Measurements from ENCODE around the gene TPO. TPM values are rescaled to one million over a fixed set of nuclear protein-coding genes. Genes with fewer than 3 reads are reported as not detected.

Gene TPO
- total RNA-seq, 1 experiment from 2014 or later = not detected

DNA sequence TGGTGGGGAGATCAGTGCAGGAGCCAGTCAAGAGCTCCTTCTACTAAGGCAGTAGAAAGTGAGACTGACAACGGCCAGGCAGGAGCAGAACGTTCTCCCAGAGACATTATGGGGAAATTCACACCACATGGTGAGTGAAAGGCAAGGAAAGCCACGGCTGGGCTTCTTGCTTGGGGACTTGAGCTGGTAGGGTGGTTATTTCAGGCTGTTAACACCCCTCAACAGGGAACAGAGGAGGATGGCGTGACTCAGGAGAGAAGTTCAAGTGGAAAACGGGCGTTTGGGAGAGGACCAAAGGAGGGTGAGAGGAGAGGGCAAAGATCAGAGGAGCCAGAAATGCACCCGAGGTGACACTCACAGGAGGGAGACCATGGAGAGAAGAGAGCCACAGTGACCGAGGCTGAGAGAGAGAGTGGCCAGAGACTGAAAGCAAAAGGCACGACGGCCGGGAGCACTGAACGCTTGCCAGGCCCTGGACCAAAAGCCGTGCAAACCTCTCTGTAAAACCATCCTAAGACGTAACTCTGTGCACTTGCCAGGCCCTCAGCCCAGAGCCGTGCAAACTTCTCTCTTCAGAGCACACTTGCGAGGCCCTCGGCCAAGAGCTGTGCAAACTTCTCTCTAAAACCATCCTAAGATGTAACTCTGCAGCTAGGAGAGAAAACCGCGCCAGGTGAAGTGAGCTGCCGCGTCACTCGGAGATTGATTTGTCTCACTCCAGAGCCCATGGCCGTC, 7.7 kb downstream of the TPO start:
- H3K4me1 ChIP-seq (ENCODE audit: control insufficient read depth, insufficient read depth, low read length) = no peaks in the 10 kb centered on the region
- in situ Hi-C loops (cut with HindIII; ENCODE audit: low pct_unique_long_range_greater_than_20kb, low sequenced_read_pairs) (no loop called here), intact Hi-C loops (cut with micrococcal nuclease; ENCODE audit: unreplicated experiment) (no loop called here)
- H3K27ac ChIP-seq (ENCODE audit: low read length) = no peak overlapping the region
- TF ChIP-seq SIN3A (IDR thresholded peaks at IDR 0.05; ENCODE audit: borderline replicate concordance, insufficient read depth, low read depth, low read length) (no peak), POLR2AphosphoS5 (IDR thresholded peaks at IDR 0.05; ENCODE audit: low read depth, low read length) (no peak), TCF7L2 (IDR thresholded peaks at IDR 0.05; ENCODE audit: low read depth, low read length) (no peak)
- TF ChIP-seq, protein P1, sequence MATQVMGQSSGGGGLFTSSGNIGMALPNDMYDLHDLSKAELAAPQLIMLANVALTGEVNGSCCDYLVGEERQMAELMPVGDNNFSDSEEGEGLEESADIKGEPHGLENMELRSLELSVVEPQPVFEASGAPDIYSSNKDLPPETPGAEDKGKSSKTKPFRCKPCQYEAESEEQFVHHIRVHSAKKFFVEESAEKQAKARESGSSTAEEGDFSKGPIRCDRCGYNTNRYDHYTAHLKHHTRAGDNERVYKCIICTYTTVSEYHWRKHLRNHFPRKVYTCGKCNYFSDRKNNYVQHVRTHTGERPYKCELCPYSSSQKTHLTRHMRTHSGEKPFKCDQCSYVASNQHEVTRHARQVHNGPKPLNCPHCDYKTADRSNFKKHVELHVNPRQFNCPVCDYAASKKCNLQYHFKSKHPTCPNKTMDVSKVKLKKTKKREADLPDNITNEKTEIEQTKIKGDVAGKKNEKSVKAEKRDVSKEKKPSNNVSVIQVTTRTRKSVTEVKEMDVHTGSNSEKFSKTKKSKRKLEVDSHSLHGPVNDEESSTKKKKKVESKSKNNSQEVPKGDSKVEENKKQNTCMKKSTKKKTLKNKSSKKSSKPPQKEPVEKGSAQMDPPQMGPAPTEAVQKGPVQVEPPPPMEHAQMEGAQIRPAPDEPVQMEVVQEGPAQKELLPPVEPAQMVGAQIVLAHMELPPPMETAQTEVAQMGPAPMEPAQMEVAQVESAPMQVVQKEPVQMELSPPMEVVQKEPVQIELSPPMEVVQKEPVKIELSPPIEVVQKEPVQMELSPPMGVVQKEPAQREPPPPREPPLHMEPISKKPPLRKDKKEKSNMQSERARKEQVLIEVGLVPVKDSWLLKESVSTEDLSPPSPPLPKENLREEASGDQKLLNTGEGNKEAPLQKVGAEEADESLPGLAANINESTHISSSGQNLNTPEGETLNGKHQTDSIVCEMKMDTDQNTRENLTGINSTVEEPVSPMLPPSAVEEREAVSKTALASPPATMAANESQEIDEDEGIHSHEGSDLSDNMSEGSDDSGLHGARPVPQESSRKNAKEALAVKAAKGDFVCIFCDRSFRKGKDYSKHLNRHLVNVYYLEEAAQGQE (IDR thresholded peaks at IDR 0.05; ENCODE audit: insufficient read depth in 1 of 2, low read depth in 2 of 2, low read length in 1 of 2) = no peak
- TF ChIP-seq, protein P2, sequence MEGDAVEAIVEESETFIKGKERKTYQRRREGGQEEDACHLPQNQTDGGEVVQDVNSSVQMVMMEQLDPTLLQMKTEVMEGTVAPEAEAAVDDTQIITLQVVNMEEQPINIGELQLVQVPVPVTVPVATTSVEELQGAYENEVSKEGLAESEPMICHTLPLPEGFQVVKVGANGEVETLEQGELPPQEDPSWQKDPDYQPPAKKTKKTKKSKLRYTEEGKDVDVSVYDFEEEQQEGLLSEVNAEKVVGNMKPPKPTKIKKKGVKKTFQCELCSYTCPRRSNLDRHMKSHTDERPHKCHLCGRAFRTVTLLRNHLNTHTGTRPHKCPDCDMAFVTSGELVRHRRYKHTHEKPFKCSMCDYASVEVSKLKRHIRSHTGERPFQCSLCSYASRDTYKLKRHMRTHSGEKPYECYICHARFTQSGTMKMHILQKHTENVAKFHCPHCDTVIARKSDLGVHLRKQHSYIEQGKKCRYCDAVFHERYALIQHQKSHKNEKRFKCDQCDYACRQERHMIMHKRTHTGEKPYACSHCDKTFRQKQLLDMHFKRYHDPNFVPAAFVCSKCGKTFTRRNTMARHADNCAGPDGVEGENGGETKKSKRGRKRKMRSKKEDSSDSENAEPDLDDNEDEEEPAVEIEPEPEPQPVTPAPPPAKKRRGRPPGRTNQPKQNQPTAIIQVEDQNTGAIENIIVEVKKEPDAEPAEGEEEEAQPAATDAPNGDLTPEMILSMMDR (IDR thresholded peaks at IDR 0.05) = no peak
- no peak overlapping the region for H3K4me3 ChIP-seq (ENCODE audit: low read depth in 2 of 2, low read length in 2 of 2)
- no TSS peak for BruUV-seq (replicated peaks)
- peaks cover 3% of the 10 kb centered on the region; the same call in 1 of the 2 replicates for H3K27me3 ChIP-seq (ENCODE audit: control insufficient read depth, insufficient read depth, low read length)
- POLR2A ChIA-PET = no interaction called here
- DNase-seq (ENCODE audit: low read depth, low spot score) = no peak
- ATAC-seq = no peak
- no peaks in the 10 kb centered on the region; the same call in 1 of the 2 replicates for H3K36me3 ChIP-seq (ENCODE audit: control insufficient read depth, insufficient read depth, low read length)
- CTCF ChIA-PET = no interaction called here
- H3K9me3 ChIP-seq (ENCODE audit: control insufficient read depth, insufficient read depth, low read depth, low read length) = no peaks in the 10 kb centered on the region

DNA sequence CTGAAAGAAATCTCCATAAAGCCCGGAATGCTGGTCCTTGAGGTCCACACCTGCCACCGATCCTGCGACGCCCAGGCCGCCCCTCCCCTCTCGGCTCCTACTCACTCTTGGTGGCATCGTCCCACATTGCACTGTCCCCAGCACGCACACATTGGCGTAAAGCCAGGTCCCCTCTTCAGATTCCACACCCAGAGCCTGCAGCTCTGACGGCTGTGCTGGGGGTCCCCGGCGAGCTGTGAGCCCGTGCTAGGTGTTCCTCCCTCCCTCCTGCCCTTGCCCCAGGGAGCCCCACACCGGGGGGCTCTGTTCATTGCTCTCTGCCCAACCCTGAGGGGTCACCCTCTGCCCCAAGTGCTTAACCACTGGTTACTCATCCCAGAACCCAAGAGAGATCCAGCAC, 8.5 kb downstream of the TPO start:
- no TSS peak for BruUV-seq (replicated peaks)
- CTCF ChIA-PET = no interaction called here

More for the DNA sequence above, 8.5 kb downstream of the TPO start:
- Histone ChIP-seq H3K36me3 (ENCODE audit: control insufficient read depth, insufficient read depth, low read length) (no peaks in the 10 kb centered on the region; the same call in 1 of the 2 replicates), H3K4me1 (ENCODE audit: control insufficient read depth, insufficient read depth, low read length) (no peaks in the 10 kb centered on the region), H3K4me3 (ENCODE audit: low read depth in 2 of 2, low read length in 2 of 2) (no peak overlapping the region), H3K27ac (ENCODE audit: low read length) (no peak overlapping the region), H3K27me3 (ENCODE audit: control insufficient read depth, insufficient read depth, low read length) (peaks cover 7% of the 10 kb centered on the region), H3K9me3 (ENCODE audit: control insufficient read depth, insufficient read depth, low read depth, low read length) (no peaks in the 10 kb centered on the region)
- TF ChIP-seq POLR2AphosphoS5 (IDR thresholded peaks at IDR 0.05; ENCODE audit: low read depth, low read length) (no peak), TCF7L2 (IDR thresholded peaks at IDR 0.05; ENCODE audit: low read depth, low read length) (no peak), SIN3A (IDR thresholded peaks at IDR 0.05; ENCODE audit: borderline replicate concordance, insufficient read depth, low read depth, low read length) (no peak)
- TF ChIP-seq, protein P2 (IDR thresholded peaks at IDR 0.05) = no peak
- TF ChIP-seq, protein P1 (IDR thresholded peaks at IDR 0.05; ENCODE audit: insufficient read depth in 1 of 2, low read depth in 2 of 2, low read length in 1 of 2) = no peak
- POLR2A ChIA-PET = no interaction called here
- in situ Hi-C loops (cut with HindIII; ENCODE audit: low pct_unique_long_range_greater_than_20kb, low sequenced_read_pairs) (no loop called here), intact Hi-C loops (cut with micrococcal nuclease; ENCODE audit: unreplicated experiment) (no loop called here)
- no peak for ATAC-seq
- no peak for DNase-seq (ENCODE audit: low read depth, low spot score)

All from Panc1 (cell line).